ENCODE data around the gene MFRP.

DNA sequence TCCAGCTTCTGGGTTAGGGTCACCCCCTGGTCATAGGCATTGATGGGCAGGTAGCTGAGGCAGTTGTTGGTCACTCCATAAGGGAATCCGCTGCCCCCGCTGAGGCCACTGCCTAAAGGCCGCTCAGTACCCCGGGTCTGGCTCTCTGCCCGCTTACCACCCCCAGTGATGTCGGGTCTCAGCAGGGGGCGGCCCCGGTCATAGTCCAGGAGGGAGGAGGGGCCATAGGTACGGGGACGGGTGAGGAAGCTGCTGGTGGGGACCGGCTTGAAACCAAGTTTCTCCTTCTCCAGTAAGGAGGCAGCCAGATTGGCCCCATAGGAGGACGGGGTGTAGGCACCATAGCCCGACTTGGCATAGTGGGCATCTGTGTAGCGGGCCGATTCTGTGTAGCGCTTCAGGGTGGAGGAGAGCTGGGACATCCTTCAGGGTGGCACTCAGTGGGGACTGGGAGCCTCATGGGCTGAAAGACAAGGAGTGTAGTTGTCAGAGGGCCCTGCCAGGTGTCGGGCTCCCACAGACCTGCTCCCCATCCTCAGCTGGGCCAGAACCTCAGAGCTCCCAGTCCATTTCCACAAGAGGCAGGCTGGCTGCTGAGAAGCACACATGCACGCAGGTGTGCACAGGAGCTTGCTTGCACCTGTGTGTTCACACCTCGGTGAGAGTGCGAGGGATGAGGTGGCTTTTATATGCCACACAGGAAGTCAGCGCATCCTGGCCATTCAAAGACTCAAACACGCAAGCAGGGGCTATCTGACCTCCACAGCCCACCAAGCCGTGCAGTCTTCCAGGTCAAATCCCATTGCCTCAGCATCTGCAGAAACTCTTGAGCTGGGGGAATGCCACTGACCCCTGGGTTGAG, 26.8 kb upstream of the MFRP start:
- no peak for TF ChIP-seq POLR2AphosphoS5 (IDR thresholded peaks at IDR 0.05)
- TF ChIP-seq, protein P1, sequence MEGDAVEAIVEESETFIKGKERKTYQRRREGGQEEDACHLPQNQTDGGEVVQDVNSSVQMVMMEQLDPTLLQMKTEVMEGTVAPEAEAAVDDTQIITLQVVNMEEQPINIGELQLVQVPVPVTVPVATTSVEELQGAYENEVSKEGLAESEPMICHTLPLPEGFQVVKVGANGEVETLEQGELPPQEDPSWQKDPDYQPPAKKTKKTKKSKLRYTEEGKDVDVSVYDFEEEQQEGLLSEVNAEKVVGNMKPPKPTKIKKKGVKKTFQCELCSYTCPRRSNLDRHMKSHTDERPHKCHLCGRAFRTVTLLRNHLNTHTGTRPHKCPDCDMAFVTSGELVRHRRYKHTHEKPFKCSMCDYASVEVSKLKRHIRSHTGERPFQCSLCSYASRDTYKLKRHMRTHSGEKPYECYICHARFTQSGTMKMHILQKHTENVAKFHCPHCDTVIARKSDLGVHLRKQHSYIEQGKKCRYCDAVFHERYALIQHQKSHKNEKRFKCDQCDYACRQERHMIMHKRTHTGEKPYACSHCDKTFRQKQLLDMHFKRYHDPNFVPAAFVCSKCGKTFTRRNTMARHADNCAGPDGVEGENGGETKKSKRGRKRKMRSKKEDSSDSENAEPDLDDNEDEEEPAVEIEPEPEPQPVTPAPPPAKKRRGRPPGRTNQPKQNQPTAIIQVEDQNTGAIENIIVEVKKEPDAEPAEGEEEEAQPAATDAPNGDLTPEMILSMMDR (IDR thresholded peaks at IDR 0.05 in 8 of 11, conservative IDR thresholded peaks at IDR 0.05 in 3 of 11), result no peak
